Gastrocnemius medialis (tissue), 4 donors: Measurements from ENCODE around the gene RANBP17.

Experiments used
- POLR2A ChIP-seq, 2 donors: fragments of 450-650 bp; IDR thresholded peaks; one replicate each; pipeline ENCODE4 v1.6.1; 2017; ENCODE audit warnings: antibody characterized with exemption in 2 of 2, mild to moderate bottlenecking in 2 of 2, moderate library complexity in 2 of 2
- TF ChIP-seq, protein P1 (sequence below), 5 experiments: fragments of 450-650 bp in 3 of 5; fragments of 200-600 bp in 2 of 5; sonication (generic) in 2 of 5; IDR thresholded peaks in 4 of 5; conservative IDR thresholded peaks in 1 of 5; 1 replicate in 4 of 5; 2 replicates in 1 of 5; pipeline ENCODE4 v1.5.1; 2016 to 2019; ENCODE audit warnings: antibody characterized with exemption in 5 of 5, mild to moderate bottlenecking in 3 of 5, moderate library complexity in 3 of 5

DNA sequence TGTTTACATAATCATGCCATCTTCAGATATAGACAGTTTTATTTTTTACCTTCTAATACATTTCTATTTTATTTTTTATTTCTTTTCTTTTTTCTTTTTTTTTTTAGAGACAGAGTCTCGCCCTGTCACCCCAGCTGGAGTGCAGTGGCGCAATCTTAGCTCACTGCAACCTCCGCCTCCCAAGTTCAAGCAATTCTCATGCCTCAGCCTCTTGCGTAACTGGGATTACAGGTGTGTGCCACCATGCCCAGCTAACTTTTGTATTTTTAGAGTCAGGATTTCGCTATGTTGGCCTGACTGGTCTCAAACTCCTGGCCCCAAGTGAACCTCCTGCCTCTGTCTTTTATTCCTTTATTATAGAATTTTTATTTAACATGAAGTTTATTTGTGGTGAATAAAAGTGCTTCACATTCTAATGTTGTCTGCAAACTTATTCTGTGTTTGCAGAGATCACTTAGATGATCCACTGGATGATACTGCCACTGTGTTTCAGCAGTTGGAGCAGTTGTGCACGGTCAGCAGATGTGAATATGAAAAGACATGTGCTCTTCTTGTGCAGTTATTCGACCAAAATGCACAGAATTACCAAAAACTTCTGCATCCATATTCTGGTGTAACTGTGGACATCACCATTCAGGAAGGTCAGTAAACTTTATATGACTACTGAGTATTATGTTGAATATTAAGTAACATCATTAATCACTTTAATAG is 62.2 kb downstream of the RANBP17 start:
- TF ChIP-seq, protein P1, sequence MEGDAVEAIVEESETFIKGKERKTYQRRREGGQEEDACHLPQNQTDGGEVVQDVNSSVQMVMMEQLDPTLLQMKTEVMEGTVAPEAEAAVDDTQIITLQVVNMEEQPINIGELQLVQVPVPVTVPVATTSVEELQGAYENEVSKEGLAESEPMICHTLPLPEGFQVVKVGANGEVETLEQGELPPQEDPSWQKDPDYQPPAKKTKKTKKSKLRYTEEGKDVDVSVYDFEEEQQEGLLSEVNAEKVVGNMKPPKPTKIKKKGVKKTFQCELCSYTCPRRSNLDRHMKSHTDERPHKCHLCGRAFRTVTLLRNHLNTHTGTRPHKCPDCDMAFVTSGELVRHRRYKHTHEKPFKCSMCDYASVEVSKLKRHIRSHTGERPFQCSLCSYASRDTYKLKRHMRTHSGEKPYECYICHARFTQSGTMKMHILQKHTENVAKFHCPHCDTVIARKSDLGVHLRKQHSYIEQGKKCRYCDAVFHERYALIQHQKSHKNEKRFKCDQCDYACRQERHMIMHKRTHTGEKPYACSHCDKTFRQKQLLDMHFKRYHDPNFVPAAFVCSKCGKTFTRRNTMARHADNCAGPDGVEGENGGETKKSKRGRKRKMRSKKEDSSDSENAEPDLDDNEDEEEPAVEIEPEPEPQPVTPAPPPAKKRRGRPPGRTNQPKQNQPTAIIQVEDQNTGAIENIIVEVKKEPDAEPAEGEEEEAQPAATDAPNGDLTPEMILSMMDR (IDR thresholded peaks at IDR 0.05 in 4 of 5, conservative IDR thresholded peaks at IDR 0.05 in 1 of 5), result no peak
- no peak for TF ChIP-seq POLR2A (IDR thresholded peaks at IDR 0.05)
